Activated CD8-positive, alpha-beta T cell treated with anti-CD3 and anti-CD28 coated beads for 36 hours (primary cell): Measurements from ENCODE around the gene SNPH. TPM values are rescaled to one million over a fixed set of nuclear protein-coding genes. Genes with fewer than 3 reads are reported as not detected.
A peak's percentile ranks its signal among the peaks of the same experiment; 100 is the strongest.

Source experiments
- ATAC-seq: fragments of 200-7000 bp; cut with Tn5 transposase; one replicate; pipeline ENCODE4 v1.10.0; 2021; ENCODE audit warnings: mild to moderate bottlenecking, moderate library complexity
- CTCF ChIA-PET: fragments of 350-600 bp; sonication (Branson Sonifier 250); formaldehyde crosslinking; loops from one replicate; lab custom pipeline; 2021; ENCODE audit warnings: antibody characterized with exemption; lab: Charles Lee
- POLR2A ChIA-PET: fragments of 350-600 bp; sonication (Branson Sonifier 250); formaldehyde crosslinking; loops from one replicate; lab custom pipeline; 2021; ENCODE audit warnings: antibody characterized with exemption; lab: Charles Lee
- DNase-seq: peaks from one replicate; pipeline ENCODE4 v3.0.0-alpha.2; 2020
- H3K27ac Mint-ChIP-seq: one replicate; pipeline ENCODE4 v1.8.0; 2021; ENCODE audit warnings: mild to moderate bottlenecking, mixed read lengths
- H3K27me3 Mint-ChIP-seq: one replicate; pipeline ENCODE4 v1.8.0; 2021; ENCODE audit warnings: mixed read lengths
- H3K36me3 Mint-ChIP-seq: one replicate; pipeline ENCODE4 v1.8.0; 2021; ENCODE audit warnings: low read depth, mixed read lengths
- H3K4me1 Mint-ChIP-seq: one replicate; pipeline ENCODE4 v1.8.0; 2021; ENCODE audit warnings: low read depth, mixed read lengths
- H3K4me3 Mint-ChIP-seq: one replicate; pipeline ENCODE4 v1.8.0; 2021; ENCODE audit warnings: mild to moderate bottlenecking, moderate library complexity, mixed read lengths
- H3K9me3 Mint-ChIP-seq: one replicate; pipeline ENCODE4 v1.8.0; 2021; ENCODE audit warnings: mixed read lengths
- CTCF ChIP-seq: fragments of 200-600 bp; IDR thresholded peaks from one replicate; pipeline ENCODE4 v1.8.0; 2022; ENCODE audit warnings: antibody characterized with exemption, mild to moderate bottlenecking
- intact Hi-C: fragments of 100-400 bp; cut with micrococcal nuclease; formaldehyde crosslinking; loops from one replicate; pipeline ENCODE4 v1.10.0; 2022
- total RNA-seq, 2 experiments: library from RNA; stranded (reverse); gene quantifications; one replicate each; pipeline ENCODE4 v1.2.3, GENCODE V29; 2021

The SNPH gene
- total RNA-seq, 2 experiments from 2014 or later, result 3.7 to 4.1 TPM

GRCh38 chr20:1335961-1336698 lies 70.0 kb downstream of the SNPH start:
- Mint-ChIP-seq H3K27ac (peak overlapping the region; percentile 84), H3K4me1 (peaks cover 35% of the 10 kb centered on the region), H3K36me3 (peaks cover 32% of the 10 kb centered on the region), H3K27me3 (no peaks in the 10 kb centered on the region), H3K4me3 (no peak overlapping the region), H3K9me3 (no peaks in the 10 kb centered on the region)
- peak; percentile 87 for ATAC-seq
- ChIA-PET CTCF (interaction anchor here (0.9 kb wide), 2 partner anchors 227 to 428 kb away, joined by 3 to 4 read pairs; no protein-coding TSS in a partner anchor), POLR2A (interaction anchor here (0.6 to 2.2 kb wide), 4 partner anchors 10 to 57 kb away, joined by 3 to 11 read pairs (median 3); no protein-coding TSS in a partner anchor)
- peak; percentile 49 for DNase-seq
- intact Hi-C loops, result no loop called here
- TF ChIP-seq CTCF, result no peak

- no peaks in the 10 kb centered on the region for H3K9me3 Mint-ChIP-seq
- peak; percentile 31 for DNase-seq
- intact Hi-C loops, result no loop called here
- peak overlapping the region; percentile 26 for H3K4me3 Mint-ChIP-seq
- no peaks in the 10 kb centered on the region for H3K27me3 Mint-ChIP-seq
- ChIA-PET POLR2A (interaction anchor here (0.6 to 2.2 kb wide), 3 partner anchors 11 to 55 kb away, joined by 3 to 11 read pairs (median 3); no protein-coding TSS in a partner anchor), CTCF (interaction anchor here (0.9 kb wide), 1 partner anchor 228 kb away, joined by 4 read pairs; no protein-coding TSS in a partner anchor)
- H3K4me1 Mint-ChIP-seq, result peaks cover 33% of the 10 kb centered on the region
- H3K36me3 Mint-ChIP-seq, result peaks cover 28% of the 10 kb centered on the region
- peak overlapping the region; percentile 84 for H3K27ac Mint-ChIP-seq
- no peak for TF ChIP-seq CTCF
- ATAC-seq, result peak; percentile 68
Measured at GRCh38 chr20:1336699-1337367, 70.7 kb downstream of the SNPH start.

- no peak overlapping the region for H3K27ac Mint-ChIP-seq
- intact Hi-C loops, result no loop called here
Measured at GRCh38 chr20:1337441-1337840, 71.3 kb downstream of the SNPH start.

DNA sequence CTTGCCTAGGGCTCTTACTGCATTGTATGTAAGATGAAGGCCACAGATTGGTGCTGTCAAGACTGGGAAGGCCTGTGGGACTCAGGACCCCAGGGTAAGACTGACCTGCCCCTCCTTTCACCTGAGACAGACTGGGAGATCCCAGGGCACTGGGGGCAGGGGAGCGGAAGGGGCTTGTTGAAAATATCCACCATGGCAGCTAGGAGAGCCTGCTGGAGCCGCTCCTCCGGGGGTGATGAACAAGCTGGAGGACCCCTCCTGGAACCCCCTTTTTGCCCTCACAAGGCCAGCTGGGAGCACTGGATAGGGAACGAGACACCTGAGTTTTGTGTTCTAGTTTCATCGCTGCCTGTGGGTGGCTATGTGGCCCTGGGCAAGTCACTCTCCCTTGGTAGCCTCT lies 72.0 kb downstream of the SNPH start:
- H3K4me1 Mint-ChIP-seq, result peaks cover 27% of the 10 kb centered on the region
- H3K36me3 Mint-ChIP-seq, result peaks cover 16% of the 10 kb centered on the region
- intact Hi-C loops, result no loop called here
- ChIA-PET CTCF (no interaction called here), POLR2A (interaction anchor here (0.7 kb wide), 1 partner anchor 9 kb away, joined by 3 read pairs; no protein-coding TSS in a partner anchor)
- H3K9me3 Mint-ChIP-seq, result no peaks in the 10 kb centered on the region
- no peak for DNase-seq
- no peak overlapping the region for H3K27ac Mint-ChIP-seq
- ATAC-seq, result no peak
- no peak for TF ChIP-seq CTCF
- H3K4me3 Mint-ChIP-seq, result no peak overlapping the region
- H3K27me3 Mint-ChIP-seq, result no peaks in the 10 kb centered on the region

More at GRCh38 chr20:1337441-1337840, 71.3 kb downstream of the SNPH start:
- ChIA-PET CTCF (no interaction called here), POLR2A (interaction anchor here (0.7 to 1.3 kb wide), 2 partner anchors 8 to 23 kb away, joined by 3 read pairs; no protein-coding TSS in a partner anchor)
- DNase-seq (no peak), ATAC-seq (no peak)
- Mint-ChIP-seq H3K4me1 (peaks cover 32% of the 10 kb centered on the region), H3K4me3 (no peak overlapping the region), H3K36me3 (peaks cover 23% of the 10 kb centered on the region), H3K27me3 (no peaks in the 10 kb centered on the region), H3K9me3 (no peaks in the 10 kb centered on the region)
- no peak for TF ChIP-seq CTCF
